Liver (tissue), 3 donors: Measurements from ENCODE around the gene ERN2.

Source experiments
- CTCF ChIP-seq: fragments of 150-350 bp; IDR thresholded peaks from 2 replicates; pipeline ENCODE4 v1.5.1; 2017; ENCODE audit warnings: improper control_type of control experiment, low read depth, low read length; ENCODE audit not compliant: missing input control
- MAX ChIP-seq: IDR thresholded peaks from 2 replicates; pipeline ENCODE4 v1.6.1; 2016; ENCODE audit warnings: antibody characterized with exemption
- REST ChIP-seq: IDR thresholded peaks from 2 replicates; pipeline ENCODE4 v1.6.1; 2016; ENCODE audit warnings: antibody characterized with exemption, mild to moderate bottlenecking
- SP1 ChIP-seq: IDR thresholded peaks from 2 replicates; pipeline ENCODE4 v1.6.1; 2018; ENCODE audit warnings: antibody characterized with exemption, mild to moderate bottlenecking
- TAF1 ChIP-seq: conservative IDR thresholded peaks from 2 replicates; pipeline ENCODE4 v1.6.1; 2016; ENCODE audit warnings: antibody characterized with exemption, mild to moderate bottlenecking
- YY1 ChIP-seq: IDR thresholded peaks from 2 replicates; pipeline ENCODE4 v1.6.1; 2016; ENCODE audit warnings: antibody characterized with exemption, mild to moderate bottlenecking
- donor health status: healthy.
- donor health status: healthy.

DNA sequence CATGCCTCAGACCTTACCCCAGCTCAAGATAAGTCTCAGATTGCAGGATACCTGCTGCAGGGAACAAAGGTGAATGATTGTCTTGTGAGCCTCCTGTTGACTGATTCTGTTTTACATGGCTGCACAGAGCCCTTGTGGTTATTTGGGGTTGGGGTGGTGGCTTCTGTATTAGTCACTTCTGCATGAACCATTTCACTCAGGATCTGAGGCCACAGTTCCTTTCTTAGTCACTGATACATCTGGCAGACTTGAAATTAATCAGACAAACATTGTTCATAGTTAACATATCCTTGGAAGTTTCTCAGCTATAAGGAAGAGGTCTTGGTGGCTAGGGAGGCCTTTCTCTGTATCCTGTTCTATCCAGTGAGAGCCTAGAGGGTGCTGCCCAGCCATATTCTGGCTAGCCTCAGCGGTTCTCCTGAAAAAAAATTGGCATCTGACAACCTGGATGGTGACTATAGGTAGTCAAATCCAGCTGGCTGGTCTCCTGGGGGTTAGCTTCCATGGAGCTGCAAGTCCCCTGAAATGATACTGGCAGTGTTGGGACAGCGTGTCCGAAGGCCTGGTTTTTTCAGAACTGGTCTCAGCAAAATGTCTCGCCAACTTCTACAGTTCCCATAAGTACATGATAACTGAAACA, 42.8 kb downstream of the ERN2 start:
- TF ChIP-seq TAF1 (no peak), CTCF (no peak), SP1 (no peak), MAX (no peak), REST (no peak), YY1 (no peak)
